Ascending aorta (tissue), 2 donors: ENCODE results near the gene SLITRK2. TPM values are rescaled to one million over a fixed set of nuclear protein-coding genes. Genes with fewer than 3 reads are reported as not detected.

ENCODE experiments used
- DNase-seq, 2 donors: peaks; one replicate each; pipeline ENCODE4 v3.0.0-alpha.2; 2019; ENCODE audit warnings: low spot score in 2 of 2
- H3K27ac ChIP-seq, 2 donors: fragments of 200-600 bp; sonication (generic); one replicate each; pipeline ENCODE4 v1.5.1; 2016 to 2017; ENCODE audit warnings: mild to moderate bottlenecking in 1 of 2
- H3K27me3 ChIP-seq: fragments of 200-600 bp; sonication (generic); one replicate; pipeline ENCODE4 v1.5.1; 2017
- H3K36me3 ChIP-seq, 2 donors: fragments of 200-600 bp; sonication (generic); one replicate each; pipeline ENCODE4 v1.5.1; 2016
- H3K4me1 ChIP-seq, 2 donors: fragments of 200-600 bp; sonication (generic); one replicate each; pipeline ENCODE4 v1.5.1; 2016 to 2017; ENCODE audit warnings: mild to moderate bottlenecking in 1 of 2
- H3K4me3 ChIP-seq, 2 donors: fragments of 200-600 bp; sonication (generic); one replicate each; pipeline ENCODE4 v1.5.1; 2016 to 2017; ENCODE audit warnings: mild to moderate bottlenecking in 1 of 2
- H3K9me3 ChIP-seq, 2 donors: fragments of 200-600 bp; sonication (generic); one replicate each; pipeline ENCODE4 v1.5.1; 2016
- intact Hi-C: fragments of 100-400 bp; cut with DNase I; formaldehyde crosslinking; loops from one replicate; pipeline ENCODE4 v1.15.1; 2023
- total RNA-seq: library from RNA; depleted of rRNA; stranded (reverse); fragments of >200 nt; gene quantifications from one replicate; pipeline ENCODE4 v1.1.0, GENCODE V29; 2016
- TF ChIP-seq, protein P1 (sequence below), 3 experiments: fragments of 200-600 bp in 2 of 3; fragments of 450-650 bp in 1 of 3; sonication (generic) in 2 of 3; IDR thresholded peaks; one replicate each; pipeline ENCODE4 v1.5.1; 2016 to 2019; ENCODE audit warnings: antibody characterized with exemption in 3 of 3, mild to moderate bottlenecking in 1 of 3, moderate library complexity in 1 of 3

SLITRK2 gene
- total RNA-seq, 1 donor from 2014 or later = not detected

- intact Hi-C loops = no loop called here
- H3K36me3 ChIP-seq = no peaks in the 10 kb centered on the region
- H3K27ac ChIP-seq = no peak overlapping the region
- no peaks in the 10 kb centered on the region for H3K4me1 ChIP-seq
- TF ChIP-seq, protein P1, sequence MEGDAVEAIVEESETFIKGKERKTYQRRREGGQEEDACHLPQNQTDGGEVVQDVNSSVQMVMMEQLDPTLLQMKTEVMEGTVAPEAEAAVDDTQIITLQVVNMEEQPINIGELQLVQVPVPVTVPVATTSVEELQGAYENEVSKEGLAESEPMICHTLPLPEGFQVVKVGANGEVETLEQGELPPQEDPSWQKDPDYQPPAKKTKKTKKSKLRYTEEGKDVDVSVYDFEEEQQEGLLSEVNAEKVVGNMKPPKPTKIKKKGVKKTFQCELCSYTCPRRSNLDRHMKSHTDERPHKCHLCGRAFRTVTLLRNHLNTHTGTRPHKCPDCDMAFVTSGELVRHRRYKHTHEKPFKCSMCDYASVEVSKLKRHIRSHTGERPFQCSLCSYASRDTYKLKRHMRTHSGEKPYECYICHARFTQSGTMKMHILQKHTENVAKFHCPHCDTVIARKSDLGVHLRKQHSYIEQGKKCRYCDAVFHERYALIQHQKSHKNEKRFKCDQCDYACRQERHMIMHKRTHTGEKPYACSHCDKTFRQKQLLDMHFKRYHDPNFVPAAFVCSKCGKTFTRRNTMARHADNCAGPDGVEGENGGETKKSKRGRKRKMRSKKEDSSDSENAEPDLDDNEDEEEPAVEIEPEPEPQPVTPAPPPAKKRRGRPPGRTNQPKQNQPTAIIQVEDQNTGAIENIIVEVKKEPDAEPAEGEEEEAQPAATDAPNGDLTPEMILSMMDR (IDR thresholded peaks at IDR 0.05) = no peak
- no peaks in the 10 kb centered on the region for H3K27me3 ChIP-seq
- no peak for DNase-seq
- H3K9me3 ChIP-seq = no peaks in the 10 kb centered on the region
- H3K4me3 ChIP-seq = no peak overlapping the region
Observed at GRCh38 chrX:145823132-145823531, 5.5 kb downstream of the SLITRK2 start.

- intact Hi-C loops = no loop called here
- H3K9me3 ChIP-seq = no peaks in the 10 kb centered on the region
- no peak overlapping the region for H3K27ac ChIP-seq
- H3K36me3 ChIP-seq = no peaks in the 10 kb centered on the region
- TF ChIP-seq, protein P1 (IDR thresholded peaks at IDR 0.05) = no peak
- no peaks in the 10 kb centered on the region for H3K4me1 ChIP-seq
- DNase-seq = no peak
- H3K4me3 ChIP-seq = no peak overlapping the region
- H3K27me3 ChIP-seq = no peaks in the 10 kb centered on the region
Observed at GRCh38 chrX:145825896-145826295, 8.3 kb downstream of the SLITRK2 start.

DNA sequence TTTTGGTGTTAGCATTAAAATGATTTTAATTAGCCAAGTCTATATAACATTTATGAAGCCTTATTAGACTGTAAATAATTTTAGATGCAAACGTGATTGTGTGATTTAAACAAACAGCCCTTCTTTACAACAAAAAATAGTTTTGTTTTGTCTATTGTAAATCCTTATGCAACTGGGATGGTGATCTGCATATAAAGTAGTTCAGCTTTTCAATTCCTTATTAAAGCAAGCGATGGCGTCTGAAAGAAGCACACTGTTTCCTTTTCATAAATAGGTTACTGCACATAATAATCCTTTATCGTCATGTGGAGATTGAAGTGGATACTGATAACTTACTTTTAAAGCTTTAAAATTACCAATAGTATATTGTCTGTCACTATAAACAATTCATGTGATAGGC, 8.8 kb downstream of the SLITRK2 start:
- intact Hi-C loops = no loop called here
- TF ChIP-seq, protein P1 (IDR thresholded peaks at IDR 0.05) = no peak
- H3K27me3 ChIP-seq = no peaks in the 10 kb centered on the region
- H3K36me3 ChIP-seq = no peaks in the 10 kb centered on the region
- H3K9me3 ChIP-seq = no peaks in the 10 kb centered on the region
- H3K4me3 ChIP-seq = no peak overlapping the region
- DNase-seq = no peak
- no peak overlapping the region for H3K27ac ChIP-seq
- H3K4me1 ChIP-seq = no peaks in the 10 kb centered on the region

DNA sequence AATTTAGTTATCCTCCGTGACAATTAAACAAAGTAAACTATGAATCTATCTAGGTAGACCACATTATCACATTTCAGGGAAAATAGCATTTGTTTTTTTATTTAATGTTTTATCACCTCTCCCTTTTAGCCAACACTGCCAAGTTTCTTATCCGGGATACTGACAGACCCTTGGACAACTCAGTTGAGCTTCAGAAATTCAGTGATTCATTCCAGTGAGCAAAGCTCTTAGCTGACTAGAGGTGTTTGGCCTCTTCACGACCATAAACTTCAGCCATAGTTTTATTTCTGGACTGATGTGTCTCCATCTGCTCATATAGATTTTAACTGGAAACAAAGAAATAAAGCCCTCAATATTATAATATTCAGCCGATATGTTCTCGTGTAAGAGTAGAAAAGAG, 15.2 kb downstream of the SLITRK2 start:
- Histone ChIP-seq H3K9me3 (no peaks in the 10 kb centered on the region), H3K27ac (no peak overlapping the region), H3K36me3 (no peaks in the 10 kb centered on the region), H3K27me3 (no peaks in the 10 kb centered on the region), H3K4me3 (no peak overlapping the region), H3K4me1 (no peaks in the 10 kb centered on the region)
- TF ChIP-seq, protein P1 (IDR thresholded peaks at IDR 0.05) = no peak
- no peak for DNase-seq
- intact Hi-C loops = no loop called here

DNA sequence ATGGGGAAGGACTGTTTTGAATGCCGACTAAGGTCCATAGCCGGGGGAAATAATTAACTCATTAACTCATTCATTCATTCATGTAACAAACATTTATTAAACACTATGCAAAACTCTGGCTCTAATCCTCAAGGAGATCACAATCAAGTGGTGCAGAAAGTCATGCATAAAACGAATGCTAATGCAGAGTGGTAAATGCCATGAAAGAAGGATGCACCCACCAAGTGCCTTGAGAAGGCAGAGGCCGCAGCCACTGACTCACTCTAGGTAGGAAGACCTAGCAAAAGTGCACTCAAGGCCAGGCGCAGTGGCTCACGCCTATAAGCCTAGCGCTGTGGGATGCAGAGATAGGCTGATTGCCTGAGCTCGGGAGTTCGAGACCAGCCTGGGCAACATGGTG, 22.9 kb downstream of the SLITRK2 start:
- DNase-seq = no peak
- intact Hi-C loops = no loop called here
- no peaks in the 10 kb centered on the region for H3K36me3 ChIP-seq
- TF ChIP-seq, protein P1 (IDR thresholded peaks at IDR 0.05) = no peak
- H3K9me3 ChIP-seq = no peaks in the 10 kb centered on the region
- H3K4me3 ChIP-seq = no peak overlapping the region
- no peaks in the 10 kb centered on the region for H3K4me1 ChIP-seq
- H3K27ac ChIP-seq = no peak overlapping the region
- H3K27me3 ChIP-seq = no peaks in the 10 kb centered on the region
